COLO668 (cell line): ENCODE measurements around the gene RNU7-1.

ENCODE experiments used
- DNase-seq: peaks from one replicate; lab custom pipeline; 2025; ENCODE audit not compliant: unreplicated experiment; lab: John Stamatoyannopoulos, UW

The RNU7-1 gene

GRCh38 chr12:6952121-6952862 is 8.7 kb downstream of the RNU7-1 start:
- no peak for DNase-seq

GRCh38 chr12:6952863-6953441 is 9.3 kb downstream of the RNU7-1 start:
- no peak for DNase-seq

GRCh38 chr12:6953442-6954315 is 10.1 kb downstream of the RNU7-1 start:
- DNase-seq: no peak

- DNase-seq: no peak
Observed at GRCh38 chr12:6954316-6955107, 10.9 kb downstream of the RNU7-1 start.

- no peak for DNase-seq
Observed at GRCh38 chr12:6955108-6956020, 11.7 kb downstream of the RNU7-1 start.

GRCh38 chr12:6956021-6956727 is 12.6 kb downstream of the RNU7-1 start:
- no peak for DNase-seq

- DNase-seq: no peak
Observed at GRCh38 chr12:6957151-6957701, 13.6 kb downstream of the RNU7-1 start.

- no peak for DNase-seq
Observed at GRCh38 chr12:6957741-6958608, 14.4 kb downstream of the RNU7-1 start.

GRCh38 chr12:6958609-6959057 is 15.0 kb downstream of the RNU7-1 start:
- no peak for DNase-seq

- no peak for DNase-seq
Observed at GRCh38 chr12:6959058-6959804, 15.6 kb downstream of the RNU7-1 start.

GRCh38 chr12:6959805-6960592 is 16.4 kb downstream of the RNU7-1 start:
- DNase-seq: no peak

- DNase-seq: no peak
Observed at GRCh38 chr12:6960593-6961277, 17.1 kb downstream of the RNU7-1 start.

GRCh38 chr12:6961278-6961694 is 17.7 kb downstream of the RNU7-1 start:
- DNase-seq: peak; percentile 64

GRCh38 chr12:6961695-6962284 is 18.2 kb downstream of the RNU7-1 start:
- peak; percentile 85 for DNase-seq

- peak; percentile 85 for DNase-seq
Observed at GRCh38 chr12:6962285-6963015, 18.8 kb downstream of the RNU7-1 start.
